ENCODE data around the gene PHACTR2.
"Not testable (repeated sequence)": the region's sequence is repeated elsewhere in the genome, so short reads cannot be mapped to it uniquely, and the experiment has no call there.

The PHACTR2 gene

DNA sequence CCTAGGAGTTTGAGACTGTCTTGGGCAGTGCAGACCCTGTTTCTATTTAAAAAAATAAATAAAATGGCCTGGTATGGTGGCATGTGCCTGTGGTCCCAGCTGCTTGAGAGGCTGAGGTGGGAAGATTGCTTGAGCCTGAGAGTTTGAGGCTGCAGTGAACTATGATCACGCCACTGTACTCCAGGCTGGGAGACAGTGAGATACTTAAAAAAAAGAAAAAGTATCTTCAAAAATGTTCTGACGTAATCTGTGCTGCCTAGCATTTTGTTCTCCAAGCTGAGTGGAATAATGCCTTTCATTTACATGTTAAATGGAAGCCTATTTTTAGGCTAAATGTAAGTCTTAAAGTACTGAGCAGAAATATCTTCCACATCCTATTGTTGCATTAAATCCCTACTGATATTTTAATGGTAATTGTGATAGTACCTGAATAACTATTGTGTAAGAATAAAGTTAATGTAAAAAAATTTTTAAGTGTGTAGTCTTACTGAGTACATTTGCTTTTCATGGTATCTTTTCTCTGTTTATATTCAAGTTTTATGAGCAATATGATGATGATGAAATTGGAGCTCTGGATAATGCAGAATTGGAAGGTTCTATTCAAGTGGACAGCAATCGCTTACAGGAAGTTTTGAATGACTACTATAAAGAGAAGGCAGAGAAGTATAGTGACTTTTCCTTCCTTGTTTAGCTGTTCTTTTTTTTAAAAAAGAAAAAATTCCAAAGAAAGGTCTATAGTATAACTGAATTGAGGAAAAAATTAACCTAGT, 182.3 kb downstream of the PHACTR2 start:
- DNase-seq (ENCODE audit: low read depth): no peak

DNA sequence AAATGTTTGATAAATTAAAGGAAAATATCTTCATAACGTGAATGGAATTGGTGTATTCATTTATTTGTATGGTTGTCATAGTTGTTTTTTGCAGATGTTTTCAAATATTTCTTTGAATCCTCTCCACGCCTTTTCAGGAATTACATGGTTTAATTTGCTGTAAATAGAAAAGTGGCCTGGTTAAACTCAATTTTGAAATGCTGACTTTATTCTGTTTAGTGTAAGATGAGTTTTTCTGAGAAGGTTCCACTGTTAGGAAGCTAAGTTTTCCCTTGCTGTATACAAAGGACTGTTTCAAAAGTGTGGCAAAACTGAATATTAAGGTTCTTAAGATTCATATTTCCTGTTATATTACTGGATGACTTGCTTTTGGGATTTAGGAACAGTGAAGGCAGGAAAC, 186.0 kb downstream of the PHACTR2 start:
- DNase-seq (ENCODE audit: low read depth): no peak

DNA sequence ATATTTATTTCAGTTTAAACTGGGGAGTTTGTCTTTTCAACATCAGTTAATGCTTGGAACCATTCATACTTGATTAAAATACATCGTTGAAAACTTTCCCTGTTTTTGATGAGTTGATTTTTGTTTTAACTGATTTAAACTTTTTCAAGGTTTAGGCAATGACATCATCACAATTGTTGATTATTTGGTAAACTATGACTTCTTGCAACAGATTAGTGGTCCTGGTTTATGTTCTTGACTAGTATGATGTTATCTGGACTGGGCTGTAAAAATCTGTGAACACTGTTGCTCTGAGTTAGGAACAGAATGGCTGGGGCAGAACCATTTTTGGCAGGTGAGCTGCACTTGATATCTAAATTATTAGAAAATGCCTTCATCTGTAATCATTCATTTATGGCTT, 186.5 kb downstream of the PHACTR2 start, which contains the start of gene ZC2HC1B:
Gene ZC2HC1B, plus strand, starts transcription at position 241 of the 400 bp plus-strand sequence. Its CDS starts 66 bp downstream, at position 307.
- no peak for DNase-seq (ENCODE audit: low read depth)

DNA sequence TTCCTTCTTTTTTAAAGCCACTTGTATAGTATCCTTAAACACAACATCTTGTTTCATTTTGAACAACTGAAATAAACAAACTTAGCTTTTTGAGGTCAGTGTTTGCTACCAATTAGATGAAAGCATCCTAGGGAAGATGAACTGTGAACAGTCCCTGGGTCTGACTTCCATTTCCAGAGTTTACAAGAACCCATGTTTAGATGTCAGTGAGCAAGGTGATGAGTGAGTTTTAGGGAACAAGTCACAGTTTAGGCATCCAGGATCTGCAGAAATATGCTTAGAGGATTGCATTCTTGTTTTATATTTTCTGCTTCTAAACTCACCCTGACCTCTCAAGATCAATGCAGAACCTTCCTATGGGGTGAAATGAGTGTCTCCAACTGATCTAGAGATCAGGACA, 189.5 kb downstream of the PHACTR2 start:
- DNase-seq (ENCODE audit: low read depth): no peak

DNA sequence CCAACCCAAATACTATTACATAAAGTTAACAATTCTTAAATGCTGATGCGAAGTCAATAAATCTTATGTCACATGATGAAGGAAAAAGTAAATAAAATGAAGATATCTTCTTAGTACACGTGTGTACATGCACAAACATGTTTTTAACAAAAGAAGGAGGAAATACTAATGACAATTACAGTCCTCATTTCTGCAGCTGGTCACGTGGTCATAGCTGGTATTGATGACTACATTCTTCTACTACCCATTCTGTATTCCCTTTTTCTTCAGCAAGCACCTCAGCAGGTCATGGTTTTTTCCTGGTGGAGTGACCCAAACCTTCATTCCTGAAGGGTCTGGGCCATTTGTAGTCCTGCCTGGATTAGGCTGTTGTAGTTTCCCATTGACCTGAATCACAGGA, 191.0 kb downstream of the PHACTR2 start:
- DNase-seq (ENCODE audit: low read depth): not testable (repeated sequence)

DNA sequence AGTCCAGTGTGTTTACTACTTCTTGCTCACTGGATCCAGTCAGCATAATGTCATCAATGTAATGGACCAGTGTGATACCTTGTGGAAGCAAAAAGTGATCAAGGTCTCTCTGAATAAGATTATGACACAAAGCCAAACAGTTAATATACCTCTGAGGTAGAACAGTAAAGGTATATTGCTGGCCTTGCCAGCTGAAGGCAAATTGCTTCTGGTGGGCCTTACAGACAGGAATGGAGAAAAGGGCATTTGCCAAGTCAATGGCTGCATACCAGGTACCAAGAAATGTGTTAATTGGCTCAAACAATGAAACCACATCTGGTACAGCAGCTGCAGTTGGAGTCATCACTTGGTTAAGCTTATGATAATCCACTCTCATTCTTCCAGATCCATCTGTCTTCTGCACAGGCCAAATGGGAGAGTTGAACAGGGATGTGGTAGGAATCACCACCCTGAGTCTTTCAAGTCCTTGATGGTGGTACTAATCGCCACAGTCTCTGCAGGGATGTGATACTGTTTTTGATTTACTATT, 193.5 kb downstream of the PHACTR2 start:
- DNase-seq (ENCODE audit: low read depth): not testable (repeated sequence)

DNA sequence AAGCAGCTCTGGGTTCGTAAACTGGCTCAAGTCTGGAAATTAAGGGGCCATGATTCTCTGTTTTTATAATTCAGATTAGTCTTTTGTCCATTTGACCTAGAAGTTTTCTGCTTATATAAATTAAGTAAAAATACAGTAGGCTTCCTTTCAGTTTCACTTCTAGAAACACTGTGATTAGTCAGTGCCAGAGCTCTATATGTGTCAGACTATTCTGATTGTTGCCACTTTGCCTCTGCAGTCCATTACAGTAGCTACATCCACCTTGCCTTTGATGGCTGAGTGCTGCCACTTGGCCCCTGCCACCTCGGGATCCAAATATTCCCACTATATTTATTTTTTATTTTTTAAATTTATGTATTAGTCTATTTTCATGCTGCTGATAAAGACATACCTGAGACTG, 194.4 kb downstream of the PHACTR2 start:
- no peak for DNase-seq (ENCODE audit: low read depth)

DNA sequence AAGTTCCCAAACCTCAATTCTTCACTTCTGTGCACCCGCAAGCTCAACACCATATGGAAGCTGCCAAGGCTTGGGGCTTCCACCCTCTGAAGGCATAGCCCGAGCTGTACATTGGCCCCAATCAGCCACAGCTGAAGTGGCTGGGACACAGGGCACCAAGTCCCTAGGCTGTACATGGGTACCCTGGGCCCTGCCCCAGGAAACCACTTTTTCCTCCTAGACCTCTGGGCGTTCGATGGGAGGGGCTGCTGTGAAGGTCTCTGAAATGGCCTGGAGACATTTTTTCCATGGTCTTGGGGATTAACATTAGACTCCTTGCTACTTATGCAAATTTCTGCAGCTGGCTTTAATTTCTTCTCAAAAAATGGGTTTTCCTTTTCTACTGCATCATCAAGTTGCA, 195.8 kb downstream of the PHACTR2 start:
- DNase-seq (ENCODE audit: low read depth): not testable (repeated sequence)

DNA sequence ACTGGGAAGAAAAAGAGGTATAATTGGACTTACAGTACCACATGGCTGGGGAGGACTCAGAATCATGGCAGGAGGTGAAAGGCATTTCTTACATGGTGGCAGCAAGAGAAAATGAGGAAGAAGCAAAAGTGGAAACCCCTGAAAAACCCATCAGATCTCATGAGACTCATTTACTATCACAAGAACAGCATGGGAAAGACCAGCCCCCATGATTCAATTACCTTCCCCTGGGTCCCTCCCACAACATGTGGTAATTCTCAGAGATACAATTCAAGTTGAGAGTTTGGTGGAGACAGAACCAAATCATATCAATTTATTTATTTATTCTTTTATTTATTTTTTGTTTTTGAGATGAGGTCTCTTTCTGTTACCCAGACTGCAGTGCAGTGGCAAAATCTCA, 196.7 kb downstream of the PHACTR2 start:
- not testable (repeated sequence) for DNase-seq (ENCODE audit: low read depth)

DNA sequence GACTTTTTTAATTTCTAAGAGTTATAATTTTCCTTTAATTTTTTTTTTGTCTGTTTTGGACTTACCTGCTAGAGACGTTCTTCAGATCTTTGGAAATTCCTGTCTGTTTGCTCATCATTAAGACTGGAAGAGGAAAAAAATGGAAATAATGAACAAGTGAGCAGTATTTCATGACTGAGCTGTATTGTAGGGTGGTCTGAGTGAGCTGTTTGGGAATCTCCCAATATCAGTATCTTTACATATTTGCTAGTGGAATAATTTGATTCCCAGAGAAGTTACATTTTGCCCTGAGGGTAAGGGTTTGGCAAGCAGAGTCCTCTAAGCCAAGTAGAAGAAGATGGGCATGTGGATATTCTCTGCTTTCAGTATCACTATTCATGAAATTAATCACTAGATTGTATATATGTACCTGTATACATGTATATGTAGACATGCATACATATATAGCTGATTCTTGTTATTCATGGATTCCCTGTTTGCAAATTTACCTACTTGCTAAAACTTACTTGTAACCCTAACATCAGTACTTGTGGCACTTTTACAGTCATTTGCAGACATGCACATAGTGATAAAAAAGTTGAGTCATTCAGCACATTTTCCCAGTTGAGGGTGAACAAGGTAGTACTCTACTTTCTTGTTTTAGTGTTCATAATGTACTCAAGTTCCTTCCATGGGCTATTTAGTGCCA, 200.0 kb downstream of the PHACTR2 start:
- DNase-seq (ENCODE audit: low read depth): no peak

DNA sequence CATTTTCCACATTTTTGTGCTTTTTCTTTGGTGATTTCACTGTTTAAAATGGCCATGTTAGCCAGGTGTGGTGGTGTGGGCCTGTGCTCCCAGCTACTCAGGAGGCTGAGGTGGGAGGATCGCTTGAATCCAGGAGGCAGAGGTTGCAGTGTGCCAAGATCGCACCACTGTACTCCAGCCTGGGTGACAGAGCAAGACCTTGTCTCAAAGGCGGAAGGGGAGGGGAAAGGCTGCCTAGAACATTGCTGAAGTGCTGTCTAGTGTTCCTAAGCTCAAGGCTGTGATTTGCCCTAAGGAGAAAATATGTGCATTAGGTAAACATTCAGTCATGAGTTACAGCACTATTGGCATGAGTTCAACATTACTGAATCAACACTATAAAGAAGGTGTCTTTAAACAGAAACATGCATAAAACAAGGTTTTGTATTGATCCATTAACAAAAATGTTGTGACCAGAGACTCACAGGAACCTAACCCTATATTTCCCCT, 200.6 kb downstream of the PHACTR2 start:
- no peak for DNase-seq (ENCODE audit: low read depth)

DNA sequence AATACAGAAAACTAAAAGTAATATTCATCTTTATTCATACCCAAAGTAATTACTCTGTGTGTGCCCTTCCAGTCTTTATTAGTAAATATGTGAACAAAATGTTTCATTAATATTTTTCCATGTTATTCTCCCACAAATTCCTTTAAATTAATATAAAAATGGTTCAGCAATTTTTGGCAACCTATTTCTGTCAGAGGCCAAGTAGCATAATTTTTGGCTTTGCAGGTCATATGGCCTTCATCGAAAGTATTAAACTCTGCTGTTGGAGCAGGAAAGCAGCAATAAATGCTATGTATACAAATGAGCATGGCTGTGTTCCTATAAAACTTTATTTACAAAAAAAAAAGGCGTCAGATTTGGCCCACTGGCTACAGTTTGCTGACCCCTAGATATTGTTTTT, 202.6 kb downstream of the PHACTR2 start:
- DNase-seq (ENCODE audit: low read depth): no peak

All from activated gamma-delta T cell treated with anti-CD3 and anti-CD28 coated beads, Interleukin-2, amount 50 U/mL, for 16 hours (primary cell).